PC-3 (cell line): ENCODE measurements around the gene FBXO5. TPM values are rescaled to one million over a fixed set of nuclear protein-coding genes. Genes with fewer than 3 reads are reported as not detected.

ENCODE experiments used
- ATAC-seq: fragments of 200-7000 bp; cut with Tn5 transposase; 2 replicates; pipeline ENCODE4 v1.9.1; 2020; ENCODE audit warnings: mild to moderate bottlenecking, moderate library complexity
- BruUV-seq: library from RNA; stranded (reverse); fragments of 400-500 nt; replicated peaks from 2 replicates; lab custom pipeline; 2021; lab: Mats Ljungman, UMichigan
- CTCF ChIA-PET: fragments of 300-600 bp; sonication (Branson Sonifier 250); formaldehyde crosslinking; loops from one replicate; lab custom pipeline; 2022; ENCODE audit warnings: antibody characterized with exemption; lab: Charles Lee
- POLR2A ChIA-PET: fragments of 300-600 bp; sonication (Branson Sonifier 250); formaldehyde crosslinking; loops from one replicate; lab custom pipeline; 2022; ENCODE audit warnings: antibody characterized with exemption; ENCODE audit not compliant: unreplicated experiment; lab: Charles Lee
- DNase-seq: peaks from one replicate; pipeline ENCODE4 v3.0.0-alpha.2; 2015
- H2AFZ ChIP-seq: fragments of 300-600 bp; sonication (generic); 2 replicates; pipeline ENCODE4 v1.6.0; 2016; ENCODE audit warnings: antibody characterized with exemption, low read length
- H3F3A ChIP-seq: fragments of 300-600 bp; sonication (generic); one replicate; pipeline ENCODE4 v1.6.0; 2017; ENCODE audit warnings: antibody characterized with exemption, low read length, control low read depth, mild to moderate bottlenecking; ENCODE audit not compliant: unreplicated experiment
- H3K27ac ChIP-seq: fragments of 300-600 bp; sonication (generic); 2 replicates; pipeline ENCODE4 v1.5.1; 2016; ENCODE audit warnings: mild to moderate bottlenecking, low read length
- H3K27me3 ChIP-seq: fragments of 300-600 bp; sonication (generic); 2 replicates; pipeline ENCODE4 v1.6.1; 2016; ENCODE audit warnings: low read length, mixed read lengths
- H3K36me3 ChIP-seq: fragments of 300-600 bp; sonication (generic); 2 replicates; pipeline ENCODE4 v1.6.1; 2016; ENCODE audit warnings: low read depth, mixed run types, low read length, mixed read lengths
- H3K4me1 ChIP-seq: fragments of 300-600 bp; sonication (generic); 2 replicates; pipeline ENCODE4 v1.5.1; 2016; ENCODE audit warnings: low read length; ENCODE audit not compliant: insufficient read depth
- H3K4me2 ChIP-seq: fragments of 300-600 bp; sonication (generic); 2 replicates; pipeline ENCODE4 v1.6.0; 2016; ENCODE audit warnings: low read length
- H3K4me3 ChIP-seq: fragments of 300-600 bp; sonication (generic); 2 replicates; pipeline ENCODE4 v1.5.1; 2016; ENCODE audit warnings: mild to moderate bottlenecking, low read length, mixed read lengths
- H3K79me2 ChIP-seq: fragments of 300-600 bp; sonication (generic); 2 replicates; pipeline ENCODE4 v1.6.1; 2017; ENCODE audit warnings: low read length, mixed read lengths
- H3K9ac ChIP-seq: fragments of 300-600 bp; sonication (generic); 2 replicates; pipeline ENCODE4 v1.6.0; 2016; ENCODE audit warnings: mild to moderate bottlenecking, low read length
- H3K9me2 ChIP-seq: fragments of 300-600 bp; sonication (generic); replicated peaks from 2 replicates; pipeline ENCODE4 v1.6.1; 2016; ENCODE audit warnings: mixed run types, low read length, mixed read lengths
- H3K9me3 ChIP-seq: fragments of 300-600 bp; sonication (generic); 2 replicates; pipeline ENCODE4 v1.6.1; 2016; ENCODE audit warnings: low read length, mixed read lengths
- H4K20me1 ChIP-seq: fragments of 300-600 bp; sonication (generic); 2 replicates; pipeline ENCODE4 v1.6.1; 2016; ENCODE audit warnings: low read length, mixed read lengths
- CTCF ChIP-seq: fragments of 300-600 bp; sonication (generic); conservative IDR thresholded peaks from 2 replicates; pipeline ENCODE4 v1.5.1; 2017; ENCODE audit warnings: antibody characterized with exemption, low read depth, mild to moderate bottlenecking, low read length
- EZH2 ChIP-seq: fragments of 300-600 bp; sonication (generic); IDR thresholded peaks from one replicate; pipeline ENCODE4 v1.6.1; 2017; ENCODE audit warnings: antibody characterized with exemption, mild to moderate bottlenecking, low read length; ENCODE audit not compliant: unreplicated experiment
- EZH2phosphoT487 ChIP-seq: fragments of 300-600 bp; sonication (generic); IDR thresholded peaks from 2 replicates; pipeline ENCODE4 v1.6.1; 2018; ENCODE audit warnings: mild to moderate bottlenecking, antibody characterized with exemption, low read length, borderline replicate concordance
- intact Hi-C: fragments of 100-400 bp; cut with micrococcal nuclease; formaldehyde crosslinking; loops from 2 replicates; pipeline ENCODE4 v1.9.0; 2023
- total RNA-seq: library from RNA; depleted of rRNA; stranded (reverse); fragments of >200 nt; gene quantifications from 2 replicates; pipeline ENCODE4 v1.2.3, GENCODE V29; 2014

Gene FBXO5
- total RNA-seq, 1 experiment from 2014 or later: 16.8 TPM

GRCh38 chr6:152957796-152958195, 25.0 kb downstream of the FBXO5 start:
- Histone ChIP-seq H3K9ac (no peak overlapping the region), H3K36me3 (no peaks in the 10 kb centered on the region), H3K9me3 (no peaks in the 10 kb centered on the region), H3K27me3 (no peaks in the 10 kb centered on the region), H3K4me1 (peaks cover 2% of the 10 kb centered on the region; the same call in 1 of the 2 replicates), H3K79me2 (no peaks in the 10 kb centered on the region), H3F3A (no peaks in the 10 kb centered on the region), H4K20me1 (no peaks in the 10 kb centered on the region), H3K4me2 (no peak overlapping the region), H3K9me2 (no peaks in the 10 kb centered on the region), H3K27ac (no peak overlapping the region), H2AFZ (no peak overlapping the region), H3K4me3 (no peak overlapping the region)
- ChIA-PET POLR2A (no interaction called here), CTCF (no interaction called here)
- DNase-seq (no peak), ATAC-seq (no peak)
- TF ChIP-seq EZH2phosphoT487: no peak
- TF ChIP-seq CTCF: no peak
- no peak for TF ChIP-seq EZH2
- intact Hi-C loops: no loop called here
- no TSS peak for BruUV-seq

GRCh38 chr6:152954443-152954842, 28.4 kb downstream of the FBXO5 start:
- no peak overlapping the region for H3K27ac ChIP-seq
- BruUV-seq: no TSS peak
- H3K27me3 ChIP-seq: no peaks in the 10 kb centered on the region; the same call in 1 of the 2 replicates
- no peaks in the 10 kb centered on the region for H4K20me1 ChIP-seq
- H3K4me3 ChIP-seq: no peak overlapping the region
- H3K9ac ChIP-seq: no peak overlapping the region
- peaks cover 15% of the 10 kb centered on the region; the same call in 1 of the 2 replicates for H3K4me1 ChIP-seq
- H3K79me2 ChIP-seq: no peaks in the 10 kb centered on the region
- no peaks in the 10 kb centered on the region for H3K9me3 ChIP-seq
- intact Hi-C loops: loop anchor here (1.0 kb wide), 1 partner anchor 70 kb away; no protein-coding TSS in a partner anchor
- no peak overlapping the region for H2AFZ ChIP-seq
- no peaks in the 10 kb centered on the region for H3K36me3 ChIP-seq
- TF ChIP-seq CTCF (peak; percentile 41; the same call in 1 of the 2 replicates), EZH2phosphoT487 (no peak), EZH2 (no peak)
- no peak overlapping the region for H3K4me2 ChIP-seq
- CTCF ChIA-PET: interaction anchor here (0.6 to 0.7 kb wide), 3 partner anchors 23 to 358 kb away, joined by 3 to 6 read pairs (median 3); no protein-coding TSS in a partner anchor
- POLR2A ChIA-PET: no interaction called here
- no peaks in the 10 kb centered on the region for H3F3A ChIP-seq
- ATAC-seq (peak; percentile 60), DNase-seq (peak; percentile 24)
- no peaks in the 10 kb centered on the region for H3K9me2 ChIP-seq

- Histone ChIP-seq H3K79me2 (no peaks in the 10 kb centered on the region), H4K20me1 (no peaks in the 10 kb centered on the region), H3K9me2 (no peaks in the 10 kb centered on the region), H3K27ac (no peak overlapping the region), H3K27me3 (no peaks in the 10 kb centered on the region; the same call in 1 of the 2 replicates), H2AFZ (no peak overlapping the region), H3F3A (no peaks in the 10 kb centered on the region), H3K4me2 (no peak overlapping the region), H3K4me3 (no peak overlapping the region), H3K36me3 (no peaks in the 10 kb centered on the region), H3K9me3 (no peaks in the 10 kb centered on the region), H3K9ac (no peak overlapping the region), H3K4me1 (peaks cover 21% of the 10 kb centered on the region)
- ATAC-seq: no peak
- POLR2A ChIA-PET: no interaction called here
- peak; percentile 65 for DNase-seq
- CTCF ChIA-PET: no interaction called here
- intact Hi-C loops: no loop called here
- no TSS peak for BruUV-seq
- TF ChIP-seq CTCF (peak; percentile 77), EZH2 (no peak), EZH2phosphoT487 (no peak)
These were observed 29.9 kb downstream of the FBXO5 start for GRCh38 chr6:152952866-152953509.
